ENCODE measurements around the gene MCEE. TPM values are rescaled to one million over a fixed set of nuclear protein-coding genes. Genes with fewer than 3 reads are reported as not detected.

MCEE gene
- polyA plus RNA-seq, 2 of the 4 experiments (the other 2 are of a cell fraction), result 10.3 to 17.7 TPM

DNA sequence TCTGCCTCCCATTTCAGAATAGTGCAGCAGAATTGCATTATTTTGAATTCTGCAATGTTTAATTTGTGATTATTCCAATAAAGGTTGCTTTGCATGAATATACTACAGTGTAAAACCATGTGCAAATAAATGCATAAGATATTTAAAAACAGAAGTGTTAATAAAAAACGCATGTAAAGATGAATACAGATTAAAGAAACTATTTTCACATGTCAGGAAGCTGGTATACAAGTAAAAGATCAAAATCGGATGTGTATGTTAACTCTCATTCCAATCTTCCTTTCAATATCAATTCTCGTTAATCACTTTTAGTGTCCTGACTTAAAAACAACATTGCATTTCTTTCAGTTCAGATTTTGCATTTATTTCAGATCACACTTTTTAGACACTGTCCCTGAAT, 3.1 kb downstream of the MCEE start:
- peaks cover 14% of the 10 kb centered on the region; the same call in 2 of the 3 replicates for H3K4me1 ChIP-seq
- DNase-seq (ENCODE audit: low read depth in 1 of 2, low spot score in 1 of 2) (no peak), ATAC-seq (no peak), FAIRE-seq (no peak)
- POLR2A ChIA-PET, result interaction anchor here (0.7 to 1.0 kb wide), 2 partner anchors 9 to 59 kb away, joined by 3 to 6 read pairs; partner anchors contain the start of gene NAGK
- CTCF ChIA-PET, result interaction anchor here (1.0 kb wide), 1 partner anchor 22 kb away, joined by 3 read pairs; no protein-coding TSS in a partner anchor
- WGBS (ENCODE audit: missing lambda C conversion rate), result 74% methylated on average over 3 of the region's 3 CpGs
- no peak overlapping the region for H3K4me2 ChIP-seq
- no peaks in the 10 kb centered on the region for H3K9me3 ChIP-seq
- no peak for TF ChIP-seq TP53 (CRISPR knock-in tag; IDR thresholded peaks at IDR 0.05)
- no peak for TF ChIP-seq RAD21 (conservative IDR thresholded peaks at IDR 0.05 in 1 of 2, IDR thresholded peaks at IDR 0.05 in 1 of 2)
- TF ChIP-seq PHF8 (IDR thresholded peaks at IDR 0.05; ENCODE audit: borderline replicate concordance, low read depth), result no peak
- no peak for TF ChIP-seq ZFP36 (IDR thresholded peaks at IDR 0.05; ENCODE audit: borderline replicate concordance, partially characterized antibody)
- TF ChIP-seq GATA3 (IDR thresholded peaks at IDR 0.05; ENCODE audit: borderline replicate concordance), result no peak
- no peak for TF ChIP-seq NPAS2 (CRISPR knock-in tag; IDR thresholded peaks at IDR 0.05; ENCODE audit: borderline replicate concordance)
- no peak for TF ChIP-seq HDAC2 (IDR thresholded peaks at IDR 0.05)
- no peak for TF ChIP-seq RCOR1 (IDR thresholded peaks at IDR 0.05; ENCODE audit: low read depth, low read length)
- no peak for TF ChIP-seq JUNB (IDR thresholded peaks at IDR 0.05)
- TF ChIP-seq HOXA7 (CRISPR knock-in tag; IDR thresholded peaks at IDR 0.05), result no peak
- TF ChIP-seq RFX5 (IDR thresholded peaks at IDR 0.05), result no peak
- TF ChIP-seq HOXB13 (CRISPR knock-in tag; IDR thresholded peaks at IDR 0.05; ENCODE audit: low read depth), result no peak
- TF ChIP-seq, protein P1, sequence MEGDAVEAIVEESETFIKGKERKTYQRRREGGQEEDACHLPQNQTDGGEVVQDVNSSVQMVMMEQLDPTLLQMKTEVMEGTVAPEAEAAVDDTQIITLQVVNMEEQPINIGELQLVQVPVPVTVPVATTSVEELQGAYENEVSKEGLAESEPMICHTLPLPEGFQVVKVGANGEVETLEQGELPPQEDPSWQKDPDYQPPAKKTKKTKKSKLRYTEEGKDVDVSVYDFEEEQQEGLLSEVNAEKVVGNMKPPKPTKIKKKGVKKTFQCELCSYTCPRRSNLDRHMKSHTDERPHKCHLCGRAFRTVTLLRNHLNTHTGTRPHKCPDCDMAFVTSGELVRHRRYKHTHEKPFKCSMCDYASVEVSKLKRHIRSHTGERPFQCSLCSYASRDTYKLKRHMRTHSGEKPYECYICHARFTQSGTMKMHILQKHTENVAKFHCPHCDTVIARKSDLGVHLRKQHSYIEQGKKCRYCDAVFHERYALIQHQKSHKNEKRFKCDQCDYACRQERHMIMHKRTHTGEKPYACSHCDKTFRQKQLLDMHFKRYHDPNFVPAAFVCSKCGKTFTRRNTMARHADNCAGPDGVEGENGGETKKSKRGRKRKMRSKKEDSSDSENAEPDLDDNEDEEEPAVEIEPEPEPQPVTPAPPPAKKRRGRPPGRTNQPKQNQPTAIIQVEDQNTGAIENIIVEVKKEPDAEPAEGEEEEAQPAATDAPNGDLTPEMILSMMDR (IDR thresholded peaks at IDR 0.05), result no peak
- TF ChIP-seq EHMT2 (IDR thresholded peaks at IDR 0.05; ENCODE audit: low read depth), result no peak
- TF ChIP-seq CEBPB (IDR thresholded peaks at IDR 0.05), result no peak
- no peak overlapping the region for H3K27ac ChIP-seq
- H3K4me3 ChIP-seq, result no peak overlapping the region

GRCh38 chr2:71125506-71126294, 4.3 kb downstream of the MCEE start:
- TF ChIP-seq CEBPB (IDR thresholded peaks at IDR 0.05), result no peak
- no peak for TF ChIP-seq HEYL (CRISPR knock-in tag; IDR thresholded peaks at IDR 0.05)
- TF ChIP-seq CHD2 (IDR thresholded peaks at IDR 0.05; ENCODE audit: low read length, partially characterized antibody), result no peak
- TF ChIP-seq PBX3 (IDR thresholded peaks at IDR 0.05), result no peak
- no peak for TF ChIP-seq BHLHE40 (IDR thresholded peaks at IDR 0.05; ENCODE audit: low read depth, low read length)
- no peak for TF ChIP-seq MAFK (IDR thresholded peaks at IDR 0.05; ENCODE audit: partially characterized antibody)
- no peak for TF ChIP-seq TP53 (CRISPR knock-in tag; IDR thresholded peaks at IDR 0.05)
- TF ChIP-seq RFX5 (IDR thresholded peaks at IDR 0.05), result no peak
- TF ChIP-seq, protein P2, sequence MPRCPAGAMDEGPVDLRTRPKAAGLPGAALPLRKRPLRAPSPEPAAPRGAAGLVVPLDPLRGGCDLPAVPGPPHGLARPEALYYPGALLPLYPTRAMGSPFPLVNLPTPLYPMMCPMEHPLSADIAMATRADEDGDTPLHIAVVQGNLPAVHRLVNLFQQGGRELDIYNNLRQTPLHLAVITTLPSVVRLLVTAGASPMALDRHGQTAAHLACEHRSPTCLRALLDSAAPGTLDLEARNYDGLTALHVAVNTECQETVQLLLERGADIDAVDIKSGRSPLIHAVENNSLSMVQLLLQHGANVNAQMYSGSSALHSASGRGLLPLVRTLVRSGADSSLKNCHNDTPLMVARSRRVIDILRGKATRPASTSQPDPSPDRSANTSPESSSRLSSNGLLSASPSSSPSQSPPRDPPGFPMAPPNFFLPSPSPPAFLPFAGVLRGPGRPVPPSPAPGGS (IDR thresholded peaks at IDR 0.05), result no peak
- TF ChIP-seq HES2 (IDR thresholded peaks at IDR 0.05), result no peak
- TF ChIP-seq POLR2AphosphoS2 (conservative IDR thresholded peaks at IDR 0.05; ENCODE audit: low read length), result no peak
- TF ChIP-seq, protein P1 (IDR thresholded peaks at IDR 0.05), result no peak
- TF ChIP-seq ZC3H11A (IDR thresholded peaks at IDR 0.05), result no peak
- TF ChIP-seq EHF (CRISPR knock-in tag; IDR thresholded peaks at IDR 0.05), result no peak
- TF ChIP-seq CBX8 (IDR thresholded peaks at IDR 0.05), result no peak
- no peak for TF ChIP-seq RARB (CRISPR knock-in tag; IDR thresholded peaks at IDR 0.05)
- no peak for TF ChIP-seq TFCP2L1 (CRISPR knock-in tag; IDR thresholded peaks at IDR 0.05)
- no peak for TF ChIP-seq GATA3 (IDR thresholded peaks at IDR 0.05; ENCODE audit: borderline replicate concordance)
- no peak for TF ChIP-seq NR3C1 (IDR thresholded peaks at IDR 0.05)
- Histone ChIP-seq H3K27ac (no peak overlapping the region), H3K4me1 (peaks cover 8% of the 10 kb centered on the region; the same call in 1 of the 3 replicates), H3K9me3 (no peaks in the 10 kb centered on the region), H3K4me2 (no peak overlapping the region), H3K4me3 (no peak overlapping the region)
- no peak for DNase-seq (ENCODE audit: low read depth in 1 of 2, low spot score in 1 of 2)
- CTCF ChIA-PET, result interaction anchor here (1.0 kb wide), 1 partner anchor 24 kb away, joined by 3 read pairs; no protein-coding TSS in a partner anchor
- ATAC-seq, result no peak
- POLR2A ChIA-PET, result interaction anchor here (1.0 kb wide), 1 partner anchor 57 kb away, joined by 6 read pairs; the partner anchor contains the start of gene NAGK
- 87% methylated on average over 7 of the region's 7 CpGs for WGBS (ENCODE audit: missing lambda C conversion rate)
- FAIRE-seq, result no peak
